ENCODE measurements around the gene DHX9. TPM values are rescaled to one million over a fixed set of nuclear protein-coding genes. Genes with fewer than 3 reads are reported as not detected.

Gene DHX9
- total and polyA plus RNA-seq, 9 of the 15 experiments (the other 6 are each of a cell fraction or from before 2014, with no cell fraction given) = 100 to 409 (median 294) TPM

DNA sequence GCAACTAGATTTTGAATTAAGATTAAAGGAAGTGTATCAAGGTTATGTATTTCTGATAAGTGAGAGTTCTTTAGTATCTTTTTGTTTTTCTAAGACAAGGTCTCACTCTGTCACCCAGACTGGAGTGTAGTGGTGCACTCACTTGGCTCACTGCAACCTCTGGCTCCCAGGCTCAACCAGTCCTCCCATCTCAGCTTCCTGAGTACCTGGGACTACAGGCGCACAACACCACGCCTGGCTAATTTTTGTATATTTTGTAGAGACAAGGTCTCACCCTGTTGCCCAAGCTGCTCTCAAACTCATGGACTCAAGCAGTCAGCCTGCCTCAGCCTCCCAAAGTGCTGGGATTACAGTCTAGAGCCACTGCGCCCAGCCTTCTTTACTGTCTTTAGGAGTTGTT lies 33.7 kb downstream of the DHX9 start:
- intact Hi-C loops (cut with micrococcal nuclease) = no loop called here
- Histone ChIP-seq H2AFZ (ENCODE audit: low read depth, low read length) (no peak overlapping the region), H3K4me3 (no peak overlapping the region), H3K9me1 (ENCODE audit: control insufficient read depth, insufficient read depth, low read length) (no peaks in the 10 kb centered on the region), H3K4me1 (replicated peaks in 1 of 2; ENCODE audit: control insufficient read depth in 2 of 2, insufficient read depth in 2 of 2, low read length in 2 of 2) (no peaks in the 10 kb centered on the region), H3K27ac (ENCODE audit: extremely low read depth, low read depth, low read length) (no peak overlapping the region), H3K79me2 (ENCODE audit: control insufficient read depth, insufficient read depth, low read length) (peaks cover 11% of the 10 kb centered on the region; the same call in 2 of the 3 replicates), H3K36me3 (ENCODE audit: control insufficient read depth, insufficient read depth, low read length) (peaks cover 100% of the 10 kb centered on the region), H3K9me3 (replicated peaks; ENCODE audit: control insufficient read depth, insufficient read depth, low read depth, low read length) (no peaks in the 10 kb centered on the region), H3K9ac (ENCODE audit: insufficient read depth in 1 of 2, low read depth in 2 of 2, low read length in 2 of 2) (no peak overlapping the region), H3K4me2 (ENCODE audit: insufficient read depth, low read length) (no peak overlapping the region), H3K27me3 (ENCODE audit: control insufficient read depth in 2 of 2, insufficient read depth in 2 of 2, low read length in 2 of 2) (no peaks in the 10 kb centered on the region), H4K20me1 (replicated peaks; ENCODE audit: control insufficient read depth, insufficient read depth, low read length) (no peaks in the 10 kb centered on the region; the same call in 1 of the 2 replicates)
- in situ Hi-C loops (cut with MboI) = no loop called here
- ChIA-PET CTCF (ENCODE audit: low intra/inter-chr PET ratio) (no interaction called here), POLR2A (interaction anchor here (1.2 to 1.8 kb wide), 2 partner anchors 10 to 11 kb away, joined by 4 to 5 read pairs; no protein-coding TSS in a partner anchor)
- ATAC-seq (no peak), DNase-seq (ENCODE audit: extremely low read depth in 1 of 4, low spot score in 3 of 4) (no peak), FAIRE-seq (no peak)
- TF ChIP-seq, protein P1, sequence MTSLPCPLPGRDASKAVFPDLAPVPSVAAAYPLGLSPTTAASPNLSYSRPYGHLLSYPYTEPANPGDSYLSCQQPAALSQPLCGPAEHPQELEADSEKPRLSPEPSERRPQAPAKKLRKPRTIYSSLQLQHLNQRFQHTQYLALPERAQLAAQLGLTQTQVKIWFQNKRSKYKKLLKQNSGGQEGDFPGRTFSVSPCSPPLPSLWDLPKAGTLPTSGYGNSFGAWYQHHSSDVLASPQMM (CRISPR knock-in tag; IDR thresholded peaks at IDR 0.05) = no peak
- TF ChIP-seq PRMT5 (CRISPR knock-in tag; IDR thresholded peaks at IDR 0.05) (no peak), SMC3 (conservative IDR thresholded peaks at IDR 0.05; ENCODE audit: insufficient read depth, low read depth, low read length) (no peak), CBX1 (IDR thresholded peaks at IDR 0.05; ENCODE audit: low read depth) (no peak), PHTF2 (CRISPR knock-in tag; IDR thresholded peaks at IDR 0.05) (no peak), TAF9B (IDR thresholded peaks at IDR 0.05; ENCODE audit: partially characterized antibody) (no peak), SMAD4 (CRISPR knock-in tag; conservative IDR thresholded peaks at IDR 0.05) (no peak), TCF7L2 (IDR thresholded peaks at IDR 0.05; ENCODE audit: low read depth, low read length) (no peak), TARDBP (IDR thresholded peaks at IDR 0.05) (no peak), MED1 (CRISPR knock-in tag; IDR thresholded peaks at IDR 0.05; ENCODE audit: borderline replicate concordance) (no peak), SP2 (IDR thresholded peaks at IDR 0.05; ENCODE audit: extremely low read depth, low read depth, low read length, poor library complexity, severe bottlenecking) (no peak), ZNF217 (CRISPR knock-in tag; IDR thresholded peaks at IDR 0.05) (no peak), ETV5 (CRISPR knock-in tag; IDR thresholded peaks at IDR 0.05; ENCODE audit: low read depth) (no peak), ADNP (tag; IDR thresholded peaks at IDR 0.05) (no peak)
- TF ChIP-seq, protein P2, sequence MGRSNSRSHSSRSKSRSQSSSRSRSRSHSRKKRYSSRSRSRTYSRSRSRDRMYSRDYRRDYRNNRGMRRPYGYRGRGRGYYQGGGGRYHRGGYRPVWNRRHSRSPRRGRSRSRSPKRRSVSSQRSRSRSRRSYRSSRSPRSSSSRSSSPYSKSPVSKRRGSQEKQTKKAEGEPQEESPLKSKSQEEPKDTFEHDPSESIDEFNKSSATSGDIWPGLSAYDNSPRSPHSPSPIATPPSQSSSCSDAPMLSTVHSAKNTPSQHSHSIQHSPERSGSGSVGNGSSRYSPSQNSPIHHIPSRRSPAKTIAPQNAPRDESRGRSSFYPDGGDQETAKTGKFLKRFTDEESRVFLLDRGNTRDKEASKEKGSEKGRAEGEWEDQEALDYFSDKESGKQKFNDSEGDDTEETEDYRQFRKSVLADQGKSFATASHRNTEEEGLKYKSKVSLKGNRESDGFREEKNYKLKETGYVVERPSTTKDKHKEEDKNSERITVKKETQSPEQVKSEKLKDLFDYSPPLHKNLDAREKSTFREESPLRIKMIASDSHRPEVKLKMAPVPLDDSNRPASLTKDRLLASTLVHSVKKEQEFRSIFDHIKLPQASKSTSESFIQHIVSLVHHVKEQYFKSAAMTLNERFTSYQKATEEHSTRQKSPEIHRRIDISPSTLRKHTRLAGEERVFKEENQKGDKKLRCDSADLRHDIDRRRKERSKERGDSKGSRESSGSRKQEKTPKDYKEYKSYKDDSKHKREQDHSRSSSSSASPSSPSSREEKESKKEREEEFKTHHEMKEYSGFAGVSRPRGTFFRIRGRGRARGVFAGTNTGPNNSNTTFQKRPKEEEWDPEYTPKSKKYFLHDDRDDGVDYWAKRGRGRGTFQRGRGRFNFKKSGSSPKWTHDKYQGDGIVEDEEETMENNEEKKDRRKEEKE (IDR thresholded peaks at IDR 0.05; ENCODE audit: borderline replicate concordance in 1 of 2, control insufficient read depth in 1 of 2, low read depth in 2 of 2, low read length in 1 of 2) = no peak
- TF ChIP-seq, protein P3, sequence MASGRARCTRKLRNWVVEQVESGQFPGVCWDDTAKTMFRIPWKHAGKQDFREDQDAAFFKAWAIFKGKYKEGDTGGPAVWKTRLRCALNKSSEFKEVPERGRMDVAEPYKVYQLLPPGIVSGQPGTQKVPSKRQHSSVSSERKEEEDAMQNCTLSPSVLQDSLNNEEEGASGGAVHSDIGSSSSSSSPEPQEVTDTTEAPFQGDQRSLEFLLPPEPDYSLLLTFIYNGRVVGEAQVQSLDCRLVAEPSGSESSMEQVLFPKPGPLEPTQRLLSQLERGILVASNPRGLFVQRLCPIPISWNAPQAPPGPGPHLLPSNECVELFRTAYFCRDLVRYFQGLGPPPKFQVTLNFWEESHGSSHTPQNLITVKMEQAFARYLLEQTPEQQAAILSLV (tag; IDR thresholded peaks at IDR 0.05) = no peak
- TF ChIP-seq, protein P4, sequence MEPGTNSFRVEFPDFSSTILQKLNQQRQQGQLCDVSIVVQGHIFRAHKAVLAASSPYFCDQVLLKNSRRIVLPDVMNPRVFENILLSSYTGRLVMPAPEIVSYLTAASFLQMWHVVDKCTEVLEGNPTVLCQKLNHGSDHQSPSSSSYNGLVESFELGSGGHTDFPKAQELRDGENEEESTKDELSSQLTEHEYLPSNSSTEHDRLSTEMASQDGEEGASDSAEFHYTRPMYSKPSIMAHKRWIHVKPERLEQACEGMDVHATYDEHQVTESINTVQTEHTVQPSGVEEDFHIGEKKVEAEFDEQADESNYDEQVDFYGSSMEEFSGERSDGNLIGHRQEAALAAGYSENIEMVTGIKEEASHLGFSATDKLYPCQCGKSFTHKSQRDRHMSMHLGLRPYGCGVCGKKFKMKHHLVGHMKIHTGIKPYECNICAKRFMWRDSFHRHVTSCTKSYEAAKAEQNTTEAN (CRISPR knock-in tag; IDR thresholded peaks at IDR 0.05) = no peak
- WGBS (ENCODE audit: insufficient coverage, low coverage, missing lambda C conversion rate) = 98% methylated on average over 3 of the region's 3 CpGs
- no TSS peak for BruUV-seq (replicated peaks)

Measured in K562 (cell line).